HG03135 (cell line): ENCODE data around the gene PRSS3.
"Not testable (repeated sequence)": the region's sequence is repeated elsewhere in the genome, so short reads cannot be mapped to it uniquely, and the experiment has no call there.

Source experiments
- ATAC-seq: cut with Tn5 transposase; IDR thresholded peaks from one replicate; pipeline ENCODE4 v1.9.1; 2021; ENCODE audit warnings: mild to moderate bottlenecking, moderate library complexity; ENCODE audit not compliant: unreplicated experiment

PRSS3 gene

GRCh38 chr9:33785914-33786313, 9.4 kb upstream of the PRSS3 start:
- no peak for ATAC-seq

- no peak for ATAC-seq
Measured at GRCh38 chr9:33786681-33787080, 8.7 kb upstream of the PRSS3 start.

- ATAC-seq, result no peak
Measured at GRCh38 chr9:33787839-33788238, 7.5 kb upstream of the PRSS3 start.

- ATAC-seq, result not testable (repeated sequence)
Measured at GRCh38 chr9:33789429-33789828, 5.9 kb upstream of the PRSS3 start.

GRCh38 chr9:33791117-33791516, 4.2 kb upstream of the PRSS3 start:
- no peak for ATAC-seq

- ATAC-seq, result not testable (repeated sequence)
Measured at GRCh38 chr9:33793496-33793895, 1.9 kb upstream of the PRSS3 start.

- no peak for ATAC-seq
Measured at GRCh38 chr9:33794560-33794959, 801 bp upstream of the PRSS3 start.

GRCh38 chr9:33795819-33796218, 458 bp downstream of the PRSS3 start:
- no peak for ATAC-seq

- ATAC-seq, result not testable (repeated sequence)
Measured at GRCh38 chr9:33796679-33797078, 1.3 kb downstream of the PRSS3 start.

- no peak for ATAC-seq
Measured at GRCh38 chr9:33797837-33798236, 2.5 kb downstream of the PRSS3 start.

- no peak for ATAC-seq
Measured at GRCh38 chr9:33798545-33798944, 3.2 kb downstream of the PRSS3 start.

- ATAC-seq, result no peak
Measured at GRCh38 chr9:33799928-33800704, 4.8 kb downstream of the PRSS3 start.

- no peak for ATAC-seq
Measured at GRCh38 chr9:33800886-33801285, 5.5 kb downstream of the PRSS3 start.

- ATAC-seq, result not testable (repeated sequence)
Measured at GRCh38 chr9:33801943-33802500, 6.7 kb downstream of the PRSS3 start.

- not testable (repeated sequence) for ATAC-seq
Measured at GRCh38 chr9:33804196-33804595, 8.8 kb downstream of the PRSS3 start.

- ATAC-seq, result not testable (repeated sequence)
Measured at GRCh38 chr9:33807156-33807555, 11.8 kb downstream of the PRSS3 start.

- ATAC-seq, result peak; percentile 27
Measured at GRCh38 chr9:33808979-33809322, 13.6 kb downstream of the PRSS3 start.

- no peak for ATAC-seq
Measured at GRCh38 chr9:33809506-33809905, 14.1 kb downstream of the PRSS3 start.

GRCh38 chr9:33813712-33814641, 18.6 kb downstream of the PRSS3 start:
- no peak for ATAC-seq

GRCh38 chr9:33815781-33816180, 20.4 kb downstream of the PRSS3 start:
- no peak for ATAC-seq
